Ectodermal cell (in vitro differentiated cells): ENCODE data around the gene DCDC2.
"Not testable (repeated sequence)": the region's sequence is repeated elsewhere in the genome, so short reads cannot be mapped to it uniquely, and the experiment has no call there.

Source experiments
- H3K27ac ChIP-seq: 2 replicates; pipeline ENCODE4 v1.7.0; 2013; ENCODE audit warnings: mild to moderate bottlenecking, low read depth, low read length; ENCODE audit not compliant: insufficient read depth, poor library complexity, severe bottlenecking
- H3K27me3 ChIP-seq: 2 replicates; pipeline ENCODE4 v1.7.0; 2013; ENCODE audit warnings: mild to moderate bottlenecking, low read length; ENCODE audit not compliant: insufficient read depth, control insufficient read depth, poor library complexity, severe bottlenecking
- H3K36me3 ChIP-seq: one replicate; pipeline ENCODE4 v1.7.0; 2013; ENCODE audit warnings: low read length; ENCODE audit not compliant: control insufficient read depth, insufficient read depth
- H3K4me1 ChIP-seq: one replicate; pipeline ENCODE4 v1.7.0; 2013; ENCODE audit warnings: low read length; ENCODE audit not compliant: control insufficient read depth, insufficient read depth
- H3K4me3 ChIP-seq: 2 replicates; pipeline ENCODE4 v1.7.0; 2013; ENCODE audit warnings: low read depth, low read length, control low read depth; ENCODE audit not compliant: insufficient read depth
- H3K9me3 ChIP-seq: 2 replicates; pipeline ENCODE4 v1.7.0; 2013; ENCODE audit warnings: mild to moderate bottlenecking, low read length, moderate library complexity; ENCODE audit not compliant: control insufficient read depth
- WGBS, 2 experiments: methylation state at CpG; one replicate each; pipeline ENCODE4 v1.1.7; 2013; ENCODE audit warnings: missing lambda C conversion rate in 2 of 2; 5-methylcytosine and 5-hydroxymethylcytosine counted together

Gene DCDC2

DNA sequence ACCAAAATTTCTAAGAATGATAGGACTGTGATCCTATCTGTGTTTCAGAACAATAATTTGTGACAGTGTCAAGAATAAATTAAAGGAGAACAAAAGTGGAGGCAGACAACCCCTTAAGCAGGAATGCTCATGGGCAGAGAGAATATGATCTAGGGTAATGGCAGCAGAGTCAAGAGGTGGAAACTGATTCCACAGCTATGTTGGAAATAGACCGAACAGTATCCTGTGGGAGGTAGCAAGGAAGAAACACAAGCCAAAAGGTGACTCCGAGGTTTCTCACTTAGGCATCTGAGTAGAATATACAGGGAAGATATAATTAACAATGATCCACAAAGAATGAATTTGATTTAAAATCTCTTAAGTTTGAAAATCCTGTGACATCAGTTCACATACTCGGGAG lies 131.3 kb downstream of the DCDC2 start:
- no peaks in the 10 kb centered on the region for H3K9me3 ChIP-seq
- no peaks in the 10 kb centered on the region for H3K27me3 ChIP-seq
- no peak overlapping the region for H3K4me3 ChIP-seq
- H3K36me3 ChIP-seq = no peaks in the 10 kb centered on the region
- H3K27ac ChIP-seq = no peak overlapping the region
- whole genome bisulfite sequencing, 2 experiments = 94 to 95% methylated on average over 3 of the region's 3 CpGs
- H3K4me1 ChIP-seq = no peaks in the 10 kb centered on the region

DNA sequence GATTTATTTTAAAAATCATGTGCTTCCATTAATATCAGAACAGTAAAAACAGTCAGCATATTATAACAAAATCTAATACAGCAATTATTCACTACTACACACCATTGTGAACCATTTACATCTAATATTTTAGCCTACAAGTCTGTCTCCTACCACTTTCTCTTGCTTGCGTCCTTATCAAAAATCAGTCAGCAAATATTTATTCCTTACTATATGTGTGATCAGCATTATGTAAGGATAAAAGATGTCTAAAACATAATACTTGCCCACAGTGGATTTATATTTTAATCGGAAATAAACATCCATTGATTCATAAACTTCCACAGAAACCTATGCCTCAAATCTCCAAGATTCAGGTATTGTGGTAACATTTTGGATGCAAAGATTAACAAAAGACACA lies 132.0 kb downstream of the DCDC2 start:
- no peaks in the 10 kb centered on the region for H3K36me3 ChIP-seq
- no peaks in the 10 kb centered on the region for H3K4me1 ChIP-seq
- H3K27me3 ChIP-seq = no peaks in the 10 kb centered on the region
- no peak overlapping the region for H3K27ac ChIP-seq
- 100% methylated on average over 2 of the region's 2 CpGs; no CpG with 5 or more reads in 1 of the 2 experiments for WGBS, 2 experiments
- no peaks in the 10 kb centered on the region for H3K9me3 ChIP-seq
- H3K4me3 ChIP-seq = no peak overlapping the region

DNA sequence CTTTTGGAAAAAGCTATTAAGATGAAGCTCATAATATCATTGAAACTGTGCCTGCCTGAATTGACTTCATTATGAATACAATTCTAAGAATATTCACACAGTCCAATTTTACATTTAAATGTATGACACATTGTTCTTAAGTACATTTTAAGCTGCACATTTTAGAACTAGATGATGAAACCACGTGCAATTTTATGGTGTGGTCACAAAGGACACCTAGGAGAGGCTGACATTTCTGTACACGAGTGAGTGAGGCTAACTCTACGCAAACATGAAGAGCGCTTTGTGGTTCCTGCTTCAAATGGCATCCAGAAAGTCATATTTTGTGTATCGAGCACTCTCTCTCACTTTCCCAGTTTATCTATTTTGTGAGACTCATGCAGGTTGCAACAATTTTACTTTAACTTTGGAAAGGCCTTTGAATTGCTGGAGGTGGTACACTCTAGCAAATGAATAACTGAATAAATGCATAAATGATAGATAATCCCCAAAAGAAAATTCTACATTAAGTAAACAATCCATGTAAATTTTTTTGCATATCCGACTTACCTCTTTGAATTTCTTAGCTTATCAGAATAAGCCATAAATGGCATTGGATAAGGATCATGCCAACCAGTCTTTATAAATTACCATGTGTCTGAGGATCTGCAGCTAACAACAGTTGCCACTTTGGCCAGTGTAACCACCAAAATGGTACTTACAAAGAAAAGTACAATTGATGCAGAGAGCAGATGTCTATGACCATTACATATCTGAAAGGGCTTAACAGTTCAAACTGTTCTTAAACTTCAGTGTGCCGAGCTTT lies 134.5 kb downstream of the DCDC2 start:
- no peaks in the 10 kb centered on the region for H3K27me3 ChIP-seq
- H3K36me3 ChIP-seq = no peaks in the 10 kb centered on the region
- H3K9me3 ChIP-seq = no peaks in the 10 kb centered on the region
- WGBS, 2 experiments = 93 to 94% methylated on average over 7 of the region's 7 CpGs
- H3K27ac ChIP-seq = no peak overlapping the region
- H3K4me3 ChIP-seq = no peak overlapping the region
- no peaks in the 10 kb centered on the region for H3K4me1 ChIP-seq

DNA sequence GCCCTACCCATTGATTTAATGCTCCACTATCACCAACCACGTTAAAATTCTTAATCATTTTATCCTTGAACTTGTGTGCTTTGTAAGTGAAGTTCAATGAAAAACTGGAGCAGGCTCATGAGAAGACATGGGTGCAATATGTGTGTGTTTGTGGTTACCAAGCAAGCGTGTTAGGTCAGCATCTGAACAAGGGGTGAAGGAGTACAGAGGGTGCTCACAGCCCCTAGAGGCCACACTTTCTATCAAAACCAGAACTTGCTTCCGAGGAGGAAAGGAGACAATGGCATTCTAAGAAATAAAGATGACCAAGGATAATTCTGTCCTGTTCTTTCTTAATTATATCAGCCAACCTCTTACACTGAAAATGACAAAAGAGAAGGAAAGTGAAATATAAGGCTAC lies 138.2 kb downstream of the DCDC2 start:
- WGBS, 2 experiments = 72 to 83% methylated on average over 1 to 3 of the region's 3 CpGs
- no peaks in the 10 kb centered on the region for H3K9me3 ChIP-seq
- no peaks in the 10 kb centered on the region for H3K36me3 ChIP-seq
- no peak overlapping the region for H3K27ac ChIP-seq
- H3K4me3 ChIP-seq = no peak overlapping the region
- no peaks in the 10 kb centered on the region for H3K4me1 ChIP-seq
- no peaks in the 10 kb centered on the region for H3K27me3 ChIP-seq

DNA sequence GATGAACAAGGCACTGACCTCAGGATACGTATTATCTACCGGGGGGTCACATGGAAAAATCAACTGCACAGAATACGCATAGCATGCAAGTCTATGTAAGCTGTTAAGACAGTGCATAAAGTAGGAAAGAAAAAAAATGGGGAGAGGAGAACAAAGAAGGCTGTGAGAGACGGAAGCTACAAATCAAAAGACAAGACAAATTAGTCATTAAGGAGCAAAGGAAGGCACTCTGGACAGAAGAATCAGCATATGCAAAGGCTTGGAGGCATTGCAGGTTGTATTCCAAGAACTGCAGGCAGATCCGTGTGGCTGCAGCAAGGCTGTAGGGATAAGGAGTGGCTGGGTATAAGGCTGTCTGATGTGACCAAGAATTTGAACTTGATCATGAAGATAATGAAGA lies 142.9 kb downstream of the DCDC2 start:
- Histone ChIP-seq H3K36me3 (no peaks in the 10 kb centered on the region), H3K9me3 (no peaks in the 10 kb centered on the region), H3K4me1 (no peaks in the 10 kb centered on the region), H3K27ac (no peak overlapping the region), H3K4me3 (no peak overlapping the region), H3K27me3 (no peaks in the 10 kb centered on the region)
- WGBS, 2 experiments = 81 to 82% methylated on average over 5 of the region's 5 CpGs

DNA sequence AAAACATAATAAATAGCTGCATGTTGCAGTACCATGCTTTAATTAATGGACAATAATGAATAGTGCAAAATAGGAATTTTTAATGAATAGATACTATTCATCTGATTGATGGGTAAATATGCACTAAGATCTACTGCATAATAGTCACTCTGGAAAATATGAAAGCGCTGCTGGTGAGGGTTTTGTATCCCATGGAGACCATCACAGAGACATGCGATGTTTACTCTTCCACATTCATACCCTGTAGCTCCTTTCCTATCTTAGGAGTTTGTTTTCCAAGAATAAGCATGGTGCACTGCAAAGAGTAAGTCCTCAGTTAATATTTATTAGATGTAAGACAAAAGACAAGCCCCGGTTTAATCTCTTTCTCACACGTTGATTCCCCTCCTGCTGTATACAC lies 150.4 kb downstream of the DCDC2 start:
- H3K27me3 ChIP-seq = no peaks in the 10 kb centered on the region
- no peaks in the 10 kb centered on the region for H3K9me3 ChIP-seq
- WGBS, 2 experiments = 88 to 91% methylated on average over 2 to 4 of the region's 4 CpGs
- no peak overlapping the region for H3K27ac ChIP-seq
- no peaks in the 10 kb centered on the region for H3K36me3 ChIP-seq
- H3K4me1 ChIP-seq = no peaks in the 10 kb centered on the region
- no peak overlapping the region for H3K4me3 ChIP-seq

DNA sequence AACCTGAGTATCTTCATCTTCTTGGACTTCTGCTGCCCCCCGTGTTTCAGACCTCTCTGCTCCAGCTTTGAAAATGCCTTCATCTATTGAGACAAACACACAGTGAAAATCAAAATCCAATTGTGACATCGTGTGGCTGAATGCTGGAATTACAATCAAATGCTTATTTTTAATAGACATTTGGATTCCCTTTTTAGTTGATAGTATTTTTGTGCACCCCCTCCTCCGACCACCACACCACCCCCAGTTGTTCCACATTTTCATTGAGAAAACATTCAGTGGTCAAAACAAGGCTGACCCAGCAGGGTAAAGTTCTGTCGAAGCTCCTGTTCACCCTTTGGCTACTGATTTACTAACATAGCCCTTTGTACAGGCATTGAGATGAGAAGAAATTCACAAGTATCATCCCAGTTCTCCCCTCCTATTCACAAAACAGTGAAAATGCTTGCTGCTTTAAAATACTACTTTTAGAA lies 152.8 kb downstream of the DCDC2 start:
- WGBS, 2 experiments = 23 to 43% methylated on average over 3 to 4 of the region's 4 CpGs
- Histone ChIP-seq H3K27me3 (no peaks in the 10 kb centered on the region), H3K4me3 (no peak overlapping the region), H3K4me1 (no peaks in the 10 kb centered on the region), H3K27ac (no peak overlapping the region), H3K9me3 (no peaks in the 10 kb centered on the region), H3K36me3 (no peaks in the 10 kb centered on the region)

DNA sequence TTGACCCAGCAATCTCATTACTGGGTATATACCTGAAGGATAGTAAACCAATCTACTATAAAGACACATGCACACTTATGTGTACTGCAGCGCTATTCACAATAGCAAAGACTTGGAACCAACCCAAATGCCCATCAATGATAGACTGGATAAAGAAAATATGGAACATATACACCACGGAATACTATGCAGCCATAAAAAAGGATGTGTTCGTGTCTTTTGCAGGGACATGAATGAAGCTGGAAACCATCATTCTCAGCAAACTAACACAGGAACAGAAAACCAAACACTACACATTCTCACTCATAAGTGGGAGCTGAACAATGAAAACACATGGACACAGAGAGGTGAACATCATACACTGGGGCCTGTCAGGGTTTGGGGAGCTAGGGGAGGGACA lies 153.7 kb downstream of the DCDC2 start:
- 90 to 97% methylated on average over 3 of the region's 3 CpGs for whole genome bisulfite sequencing, 2 experiments

DNA sequence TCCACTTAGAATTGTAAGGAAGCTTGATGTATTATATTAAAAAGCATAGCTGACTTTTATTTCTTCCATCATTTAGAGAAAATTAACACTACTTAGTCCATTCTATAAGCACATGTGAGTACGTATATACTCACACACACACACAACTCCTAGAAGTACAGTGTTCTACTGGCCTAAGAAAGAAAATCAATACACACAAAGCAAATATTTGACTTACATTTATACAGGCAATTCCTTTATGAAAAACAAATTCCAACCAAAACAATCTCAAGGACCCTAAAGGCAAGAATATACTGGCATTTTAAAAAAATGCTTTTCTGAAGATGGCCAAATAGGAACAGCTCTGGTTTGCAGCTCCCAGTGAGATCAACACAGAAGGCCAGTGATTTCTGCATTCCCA lies 160.0 kb downstream of the DCDC2 start:
- Histone ChIP-seq H3K4me1 (no peaks in the 10 kb centered on the region), H3K36me3 (no peaks in the 10 kb centered on the region), H3K9me3 (no peaks in the 10 kb centered on the region), H3K4me3 (no peak overlapping the region), H3K27ac (no peak overlapping the region), H3K27me3 (no peaks in the 10 kb centered on the region)
- 88 to 98% methylated on average over 1 of the region's 1 CpG for WGBS, 2 experiments

More for the DNA sequence above, 153.7 kb downstream of the DCDC2 start:
- H3K4me1 ChIP-seq, H3K9me3 ChIP-seq, H3K36me3 ChIP-seq, H3K27me3 ChIP-seq, H3K27ac ChIP-seq, H3K4me3 ChIP-seq: not testable (repeated sequence)

DNA sequence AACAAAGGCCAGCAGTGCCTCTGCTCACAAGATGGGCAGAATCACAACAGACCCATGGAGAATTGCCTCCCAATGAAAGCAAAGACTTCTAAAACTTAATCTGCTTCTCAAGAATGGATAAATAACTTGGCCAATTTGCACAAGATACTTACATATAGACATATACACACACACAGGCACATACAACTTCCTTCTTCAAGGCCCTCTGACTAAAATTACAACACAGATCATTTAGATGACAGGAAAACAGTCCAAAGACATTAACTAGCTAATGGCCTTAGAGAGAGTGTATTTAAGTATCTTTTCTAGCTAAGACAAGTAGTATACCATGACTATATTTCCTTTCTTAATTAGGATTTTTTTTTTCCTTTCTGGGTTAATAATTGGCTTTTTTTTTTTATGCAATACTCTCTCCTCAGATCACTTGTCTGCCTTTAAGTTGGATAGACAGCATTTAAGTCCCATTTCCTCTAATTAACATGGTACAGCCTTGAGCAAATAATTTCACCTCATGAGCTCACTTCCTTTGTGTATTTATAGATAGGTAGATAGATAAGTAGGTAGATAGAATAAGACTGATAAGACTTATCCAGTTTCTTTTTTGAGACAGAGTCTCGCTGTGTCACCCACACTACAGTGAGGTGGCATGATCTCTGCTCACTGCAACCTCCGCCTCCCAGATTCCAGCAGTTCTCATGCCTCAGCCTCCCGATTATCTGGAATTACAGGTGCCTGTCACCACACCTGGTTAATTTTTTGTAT lies 161.8 kb downstream of the DCDC2 start:
- Histone ChIP-seq H3K4me3 (no peak overlapping the region), H3K27ac (no peak overlapping the region), H3K9me3 (no peaks in the 10 kb centered on the region), H3K4me1 (no peaks in the 10 kb centered on the region), H3K27me3 (no peaks in the 10 kb centered on the region), H3K36me3 (no peaks in the 10 kb centered on the region)
- 89 to 95% methylated on average over 3 of the region's 3 CpGs for WGBS, 2 experiments
